GM19468 (cell line): ENCODE measurements around the gene DEFB131B.
"Not testable (repeated sequence)": the region's sequence is repeated elsewhere in the genome, so short reads cannot be mapped to it uniquely, and the experiment has no call there.

Experiments used
- ATAC-seq: cut with Tn5 transposase; IDR thresholded peaks from one replicate; pipeline ENCODE4 v1.9.1; 2021; ENCODE audit warnings: mild to moderate bottlenecking, moderate library complexity, moderate number of reproducible peaks; ENCODE audit not compliant: unreplicated experiment; ENCODE audit errors: extremely low read depth

DEFB131B gene

GRCh38 chr11:71878059-71878458 is at the start of gene DEFB131B:
DEFB131B (plus strand) TSS chr11:71878453; CDS start chr11:71878453, 0 bp downstream.
- not testable (repeated sequence) for ATAC-seq

DNA sequence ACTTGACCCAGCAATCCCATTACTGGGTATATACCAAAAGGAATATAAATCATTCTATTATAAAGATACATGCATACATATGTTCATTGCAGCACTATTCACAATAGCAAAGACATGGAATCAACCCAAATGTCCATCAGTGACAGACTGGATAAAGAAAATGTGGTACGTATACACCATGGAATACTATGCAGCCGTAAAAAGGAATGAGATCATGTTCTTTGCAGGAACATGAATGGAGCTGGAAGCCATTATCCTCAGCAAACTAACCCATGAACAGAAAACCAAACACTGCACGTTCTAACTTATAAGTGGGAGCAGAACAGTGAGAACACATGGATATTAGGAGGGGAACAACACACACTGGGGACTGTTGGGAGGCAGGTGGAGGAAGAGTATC is 49.0 kb upstream of the DEFB131B start:
- not testable (repeated sequence) for ATAC-seq

DNA sequence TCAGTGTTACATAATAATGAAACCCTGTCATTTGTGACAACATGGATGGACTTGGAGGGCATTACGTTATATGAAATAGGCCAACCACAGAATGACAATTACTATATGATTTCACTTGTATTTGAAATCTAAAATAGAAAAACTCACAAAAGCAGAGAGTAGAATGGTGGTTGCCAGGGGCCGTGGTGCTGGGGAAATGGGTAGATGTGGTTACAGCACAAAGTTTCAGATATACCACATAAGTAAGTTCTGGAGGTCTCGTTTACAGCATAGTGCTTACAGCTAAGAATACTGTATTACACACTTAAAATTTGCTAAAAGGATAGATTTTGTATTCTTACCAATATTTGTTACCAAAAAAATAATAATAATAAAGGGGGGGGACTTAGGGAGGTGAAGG is 48.6 kb upstream of the DEFB131B start:
- ATAC-seq = not testable (repeated sequence)

GRCh38 chr11:71832811-71833210 is 45.4 kb upstream of the DEFB131B start, which contains the start of gene DEFB108B:
DEFB108B (plus strand) TSS chr11:71833200; CDS start chr11:71833200, 0 bp downstream.
- ATAC-seq = not testable (repeated sequence)

DNA sequence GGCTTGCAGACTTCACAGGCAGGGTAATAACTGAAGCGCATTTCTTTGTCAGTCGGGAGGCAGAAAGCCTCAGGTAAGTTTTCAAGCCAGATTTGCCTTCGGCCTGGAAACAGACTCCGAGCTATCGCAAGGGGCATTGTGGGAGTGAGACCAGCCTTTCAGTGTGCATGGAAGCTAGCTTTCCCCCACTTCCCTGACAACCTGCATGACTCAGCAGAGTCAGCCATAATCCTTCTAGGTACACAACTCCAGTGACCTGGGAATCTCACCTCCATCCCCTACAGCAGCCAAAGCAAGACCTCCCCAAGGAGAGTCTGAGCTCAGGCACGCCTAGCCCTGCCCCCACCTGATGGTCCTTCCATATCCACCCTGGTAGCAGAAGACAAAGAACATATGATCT is 35.5 kb upstream of the DEFB131B start:
- ATAC-seq = not testable (repeated sequence)

DNA sequence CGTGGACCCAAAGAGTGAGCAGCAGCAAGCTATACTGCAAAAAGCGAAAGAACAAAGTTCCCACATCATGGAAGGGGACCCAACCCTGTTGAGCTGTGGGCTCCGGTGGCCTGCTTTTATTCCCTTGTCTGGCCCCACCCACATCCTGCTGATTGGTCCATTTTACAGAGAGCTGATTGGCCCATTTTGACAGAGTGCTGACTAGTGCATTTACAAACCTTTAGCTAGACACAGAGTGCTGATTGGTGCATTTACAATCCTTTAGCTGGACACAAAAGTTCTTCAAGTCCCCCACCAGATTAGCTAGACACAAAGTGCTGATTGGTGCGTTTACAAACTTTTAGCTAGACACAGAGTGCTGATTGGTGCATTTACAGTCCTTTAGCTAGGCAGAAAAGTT is 34.9 kb upstream of the DEFB131B start:
- ATAC-seq = not testable (repeated sequence)

- no peak for ATAC-seq
Measured at GRCh38 chr11:71843858-71844257, 34.4 kb upstream of the DEFB131B start.

DNA sequence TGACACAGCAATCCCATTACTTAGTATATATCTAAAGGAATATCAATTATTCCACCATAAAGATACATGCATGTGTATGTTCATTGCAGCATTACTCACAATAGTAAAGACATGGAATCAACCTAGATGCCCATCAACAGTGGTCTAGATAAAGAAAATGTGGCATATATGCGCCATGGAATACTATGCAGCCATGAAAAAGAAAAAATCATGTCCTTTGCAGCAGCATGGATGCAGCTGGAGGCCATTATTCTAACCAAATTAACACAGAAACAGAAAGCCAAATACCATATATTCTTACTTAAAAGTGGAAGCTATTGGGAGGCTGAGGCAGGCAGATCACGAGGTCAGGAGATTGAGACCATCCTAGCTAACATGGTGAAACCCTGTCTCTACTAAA is 24.4 kb upstream of the DEFB131B start:
- ATAC-seq = not testable (repeated sequence)

DNA sequence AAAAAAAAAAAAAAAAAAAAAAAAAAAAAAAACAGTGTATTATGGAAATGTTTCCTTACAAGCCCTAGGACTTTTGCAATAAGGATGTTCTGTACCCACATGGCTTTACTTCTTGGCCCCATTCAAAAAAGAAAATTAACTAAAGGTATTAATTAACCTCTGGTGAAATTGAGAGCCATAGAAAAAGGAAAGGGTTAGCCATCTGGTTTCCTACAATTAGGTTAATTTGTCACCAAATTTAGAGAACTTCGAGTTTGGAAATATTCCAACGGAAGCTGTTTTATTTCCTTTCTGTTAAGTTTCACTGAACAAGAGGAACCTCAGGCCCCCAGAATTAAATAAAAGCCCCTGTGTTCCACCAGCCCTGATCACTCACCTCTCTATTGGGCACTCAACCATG is 22.4 kb upstream of the DEFB131B start:
- not testable (repeated sequence) for ATAC-seq

DNA sequence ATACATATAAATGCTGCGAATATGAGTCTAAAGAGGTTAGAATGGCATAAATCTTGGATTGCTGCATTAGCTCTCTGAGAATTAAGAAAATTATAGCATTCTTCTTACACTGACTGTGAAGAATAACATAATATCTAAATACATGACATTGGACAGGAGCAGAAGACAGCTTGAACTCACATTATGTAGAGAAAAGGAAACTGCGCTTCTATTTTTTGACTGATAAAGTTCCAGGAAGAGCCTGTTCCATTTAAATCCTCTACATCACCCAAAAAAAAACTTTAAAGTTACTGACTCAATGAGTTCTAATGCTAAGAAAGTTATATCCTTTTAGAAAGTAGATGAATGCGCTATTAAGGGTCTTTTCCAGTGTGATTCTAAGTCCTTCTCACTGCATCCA is 17.4 kb upstream of the DEFB131B start:
- ATAC-seq = not testable (repeated sequence)

DNA sequence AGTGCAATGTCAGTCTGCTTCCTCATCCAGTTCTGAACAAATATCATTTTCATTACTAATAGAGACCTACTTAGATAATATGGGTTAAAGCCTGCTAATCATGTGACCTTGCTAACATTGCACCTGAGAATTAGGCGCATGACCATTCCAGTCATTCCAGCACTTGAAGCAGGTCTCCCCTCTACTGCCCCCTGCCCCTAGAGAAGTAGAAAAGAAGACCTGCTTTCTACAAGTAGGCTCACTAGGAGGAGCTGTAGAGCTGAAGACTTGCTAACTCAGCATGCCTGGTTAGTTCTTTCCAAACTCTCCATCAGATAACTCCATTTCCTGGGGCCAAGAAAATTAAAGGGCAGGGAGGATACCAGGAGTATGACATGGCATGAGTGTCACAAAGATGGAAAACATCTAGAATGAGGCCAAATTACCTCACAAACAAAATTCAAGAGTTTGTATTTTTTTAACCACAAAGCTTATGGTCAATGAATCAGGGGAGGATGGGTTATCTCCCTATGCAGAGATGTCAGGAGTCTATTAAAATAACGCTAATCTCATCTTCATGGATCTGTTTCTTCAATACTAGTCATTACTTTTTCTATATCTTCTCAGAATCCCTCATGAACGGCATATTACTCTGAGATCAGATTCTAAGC is 14.2 kb upstream of the DEFB131B start:
- ATAC-seq = not testable (repeated sequence)

GRCh38 chr11:71867209-71867608 is 11.0 kb upstream of the DEFB131B start:
- ATAC-seq = not testable (repeated sequence)

GRCh38 chr11:71869931-71870330 is 8.3 kb upstream of the DEFB131B start:
- not testable (repeated sequence) for ATAC-seq

DNA sequence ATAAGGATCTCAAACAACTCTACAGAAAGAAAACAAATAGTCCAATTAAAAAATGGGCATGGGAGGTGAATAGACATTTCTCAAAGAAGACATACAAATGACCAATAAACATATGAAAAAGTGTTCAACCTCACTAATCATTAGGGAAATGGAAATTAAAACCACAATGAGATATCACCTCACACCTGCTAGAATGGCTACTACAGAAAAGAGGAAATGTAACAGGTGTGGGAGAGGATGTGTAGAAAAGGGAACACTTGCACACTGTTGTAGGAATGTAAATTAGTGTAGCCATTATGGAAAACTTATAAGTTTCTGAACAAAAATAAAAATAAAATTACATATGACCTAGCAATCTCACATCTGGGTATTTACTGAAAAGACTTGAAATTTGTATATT is 7.6 kb upstream of the DEFB131B start:
- not testable (repeated sequence) for ATAC-seq

DNA sequence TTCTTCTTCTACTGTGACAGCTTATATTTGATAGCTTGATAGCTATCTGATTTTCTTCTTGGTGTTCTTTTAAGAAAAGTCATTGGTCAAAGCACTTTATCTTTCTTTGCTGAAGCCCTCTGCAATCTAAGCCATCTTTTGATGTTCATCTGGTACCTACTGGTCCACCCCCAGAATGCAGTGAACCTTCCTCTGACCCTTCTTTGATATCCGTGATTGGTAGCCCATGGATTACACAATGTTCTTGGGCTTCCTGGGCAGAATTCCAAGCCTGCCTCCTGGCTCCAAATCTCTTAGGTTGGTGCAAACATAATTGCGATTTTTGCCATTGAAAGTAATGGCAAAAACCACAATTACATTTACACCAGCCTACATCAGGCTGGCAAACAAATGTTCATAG is 2.0 kb upstream of the DEFB131B start:
- not testable (repeated sequence) for ATAC-seq

- not testable (repeated sequence) for ATAC-seq
Measured at GRCh38 chr11:71885806-71886205, 7.6 kb downstream of the DEFB131B start.

DNA sequence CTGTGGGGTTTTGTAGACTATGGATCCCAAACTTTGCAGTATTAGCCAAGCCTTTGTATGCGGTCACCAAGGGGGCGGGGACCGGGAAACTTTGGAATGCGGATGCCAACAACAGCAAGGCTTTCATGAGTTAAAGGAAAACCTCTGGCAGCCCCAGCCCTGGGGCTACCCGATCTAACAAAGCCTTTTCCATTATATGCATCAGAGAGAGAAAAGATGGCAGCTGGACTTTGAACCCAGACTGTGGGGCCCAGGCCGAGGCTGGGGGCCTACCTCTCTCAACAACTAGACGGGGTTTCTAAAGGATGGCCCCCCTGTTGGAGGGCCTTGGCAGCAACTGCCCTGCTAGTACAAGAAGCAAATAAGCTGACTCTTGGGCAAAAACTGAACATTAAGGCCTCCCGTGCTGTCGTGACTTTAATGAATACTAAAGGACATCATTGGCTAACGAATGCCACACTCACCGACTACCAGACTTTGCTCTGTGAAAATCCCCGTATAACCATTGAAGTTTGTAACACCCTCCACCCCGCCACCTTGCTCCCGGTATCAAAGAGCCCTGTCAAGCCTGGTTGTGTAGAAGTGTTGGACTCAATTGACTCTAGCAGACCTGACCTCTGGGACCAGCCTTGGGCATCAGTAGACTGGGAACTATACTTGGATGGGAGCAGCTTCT is 10.2 kb downstream of the DEFB131B start:
- not testable (repeated sequence) for ATAC-seq

DNA sequence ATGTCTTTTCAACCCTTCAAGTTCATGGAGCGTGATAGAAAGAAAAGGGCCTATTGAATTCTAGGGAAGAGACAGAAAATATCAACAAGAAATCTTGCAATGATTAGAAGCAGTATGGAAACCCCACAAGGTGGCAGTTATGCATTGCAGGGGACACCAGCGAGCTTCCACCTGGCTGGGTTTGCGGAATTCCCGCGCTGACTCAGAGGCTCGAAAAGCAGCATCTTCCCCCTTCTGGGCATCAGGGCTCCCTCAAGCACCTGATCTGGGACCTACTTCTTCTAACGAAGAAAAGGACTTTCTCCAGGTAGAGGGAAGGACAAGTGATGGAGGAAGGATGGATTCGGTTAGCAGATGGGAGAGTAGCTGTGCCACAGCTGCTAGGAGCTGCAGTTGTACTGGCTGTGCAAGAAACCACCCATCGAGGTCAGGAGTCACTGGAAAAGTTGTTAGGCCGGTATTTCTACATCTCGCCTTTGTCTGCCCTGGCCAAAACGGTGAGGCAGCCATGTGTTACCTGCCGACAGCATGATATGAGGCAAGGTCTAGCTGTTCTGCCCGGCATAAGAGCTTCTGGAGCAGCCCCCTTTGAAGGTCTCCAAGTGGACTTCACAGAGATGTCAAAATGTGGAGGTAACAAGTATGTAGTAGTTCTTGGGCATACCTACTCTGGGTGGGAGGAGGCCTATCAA is 11.1 kb downstream of the DEFB131B start:
- ATAC-seq = not testable (repeated sequence)

DNA sequence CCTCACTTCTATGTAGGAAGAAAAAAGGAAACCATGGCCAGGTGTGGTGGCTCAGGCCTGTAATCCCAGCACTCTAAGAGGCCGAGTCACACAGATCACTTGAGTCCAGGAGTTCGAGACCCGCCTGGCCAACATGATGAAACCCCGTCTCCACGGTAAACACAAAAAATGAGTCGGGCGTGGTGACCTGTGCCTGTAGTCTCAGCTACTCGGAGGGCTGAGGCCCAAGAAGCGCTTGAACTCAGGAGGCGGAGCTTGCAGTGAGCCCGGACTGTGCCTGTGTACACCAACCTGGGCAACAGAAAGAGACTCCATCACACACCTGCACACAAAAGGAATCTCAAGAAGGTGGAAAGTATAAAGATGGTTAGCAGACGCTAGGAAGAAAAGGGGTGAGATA is 17.7 kb downstream of the DEFB131B start:
- ATAC-seq = no peak

DNA sequence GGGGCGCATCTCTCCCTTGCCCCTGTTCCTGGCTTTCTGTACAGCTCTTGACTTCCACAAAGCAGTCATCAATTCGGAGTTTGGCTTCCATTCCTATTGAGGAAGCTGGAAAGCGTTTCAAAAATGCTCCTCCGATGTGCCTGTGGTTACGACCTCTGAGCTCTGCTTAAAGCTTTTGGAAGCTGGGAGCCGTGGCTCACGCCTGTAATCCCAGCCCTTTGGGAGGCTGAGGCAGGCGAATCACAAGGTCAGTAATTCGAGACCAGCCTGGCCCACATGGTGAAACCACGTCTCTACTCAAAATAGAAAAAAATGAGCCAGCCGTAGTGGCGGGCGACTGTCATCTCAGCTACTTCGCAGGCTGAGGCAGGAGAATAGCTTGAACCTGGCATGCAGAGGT is 22.9 kb downstream of the DEFB131B start:
- ATAC-seq = not testable (repeated sequence)

DNA sequence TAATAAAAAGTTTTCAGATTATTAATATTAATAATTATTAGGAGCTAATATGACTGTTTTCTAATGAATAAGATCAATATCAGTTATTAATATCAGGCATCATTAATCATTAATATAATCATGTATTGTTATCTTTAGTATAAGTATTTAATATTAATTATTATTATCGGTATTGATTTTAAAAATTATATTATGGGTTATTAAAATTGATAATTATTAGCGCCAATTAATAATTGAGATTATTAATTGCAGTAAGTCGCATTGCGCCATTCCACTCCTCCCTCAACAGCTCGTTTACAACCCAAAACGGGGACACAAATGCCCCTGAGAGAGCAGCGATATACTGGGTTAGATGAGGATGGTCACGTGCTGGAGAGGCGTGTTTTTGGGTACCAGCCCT is 30.0 kb downstream of the DEFB131B start:
- ATAC-seq = no peak
